GM19324 (cell line): ENCODE results near the gene C1QTNF12.
A peak's percentile ranks its signal among the peaks of the same experiment; 100 is the strongest.

Experiments
- ATAC-seq: cut with Tn5 transposase; IDR thresholded peaks from one replicate; pipeline ENCODE4 v1.9.1; 2021; ENCODE audit warnings: mild to moderate bottlenecking, moderate library complexity; ENCODE audit not compliant: unreplicated experiment, low FRiP score

The C1QTNF12 gene

GRCh38 chr1:1282998-1283397 is 36.5 kb upstream of the C1QTNF12 start:
- ATAC-seq = no peak

DNA sequence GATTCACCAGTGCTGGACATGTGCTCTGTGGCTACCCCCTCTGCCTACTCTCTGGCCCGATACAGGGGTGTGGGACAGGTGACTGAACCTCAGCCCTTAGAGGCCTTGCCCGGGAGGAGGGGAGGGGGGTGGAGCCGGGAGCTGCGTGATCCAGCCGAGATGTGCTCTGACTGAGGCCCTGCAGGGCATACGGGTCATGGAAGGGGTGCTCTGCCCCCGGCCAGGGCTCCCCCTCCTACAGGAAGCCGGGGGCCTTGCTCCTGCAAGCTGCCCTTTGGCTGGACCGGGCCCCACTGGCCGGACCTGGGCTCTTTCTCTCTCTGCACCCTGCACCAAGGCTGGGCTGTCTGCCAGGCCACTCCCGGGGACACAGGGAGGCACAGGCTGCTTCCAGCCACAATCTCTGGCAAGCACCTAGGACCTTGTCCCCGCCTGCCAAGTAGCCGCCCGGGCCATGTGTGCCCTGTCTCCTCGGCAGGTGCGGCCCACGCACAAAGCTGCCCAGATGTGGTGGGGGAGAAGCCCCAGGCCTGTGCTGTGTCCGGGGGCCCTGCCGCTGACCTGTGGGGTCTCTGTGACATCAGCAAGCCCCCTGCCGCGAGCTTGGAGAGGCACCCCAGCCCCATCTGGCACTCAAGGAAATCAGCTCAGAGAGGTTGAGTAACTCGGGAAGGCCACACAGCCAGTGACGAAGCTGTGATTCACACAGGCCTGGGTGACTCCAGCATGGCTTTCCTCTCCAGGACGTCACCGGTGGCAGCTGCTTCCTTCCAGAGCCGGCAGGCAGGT is 35.2 kb upstream of the C1QTNF12 start:
- ATAC-seq = no peak

- no peak for ATAC-seq
Observed at GRCh38 chr1:1280782-1281481, 34.4 kb upstream of the C1QTNF12 start.

DNA sequence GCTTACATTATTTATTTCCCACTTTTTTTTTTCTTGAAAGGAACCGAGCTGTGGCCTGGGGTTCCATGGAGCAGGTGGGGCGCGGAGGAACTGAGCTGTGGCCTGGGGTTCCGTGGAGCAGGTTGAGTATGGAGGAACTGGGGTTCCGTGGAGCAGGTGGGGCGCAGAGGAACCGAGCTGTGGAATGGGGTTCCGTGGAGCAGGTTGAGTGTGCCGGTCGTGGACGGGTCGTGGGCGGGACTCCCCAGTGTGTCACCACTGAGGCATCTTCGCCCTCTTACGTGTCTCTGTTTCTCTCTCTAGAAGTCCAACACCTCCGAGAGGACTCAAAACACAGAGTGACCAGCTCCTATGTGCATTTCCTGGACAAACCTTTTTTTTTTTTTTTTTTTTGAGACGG is 32.5 kb upstream of the C1QTNF12 start:
- ATAC-seq = no peak

- no peak for ATAC-seq
Observed at GRCh38 chr1:1278620-1279019, 32.1 kb upstream of the C1QTNF12 start.

- ATAC-seq = no peak
Observed at GRCh38 chr1:1275836-1276235, 29.3 kb upstream of the C1QTNF12 start.

GRCh38 chr1:1274931-1275431 is 28.5 kb upstream of the C1QTNF12 start:
- no peak for ATAC-seq

- no peak for ATAC-seq
Observed at GRCh38 chr1:1274299-1274930, 27.9 kb upstream of the C1QTNF12 start.

DNA sequence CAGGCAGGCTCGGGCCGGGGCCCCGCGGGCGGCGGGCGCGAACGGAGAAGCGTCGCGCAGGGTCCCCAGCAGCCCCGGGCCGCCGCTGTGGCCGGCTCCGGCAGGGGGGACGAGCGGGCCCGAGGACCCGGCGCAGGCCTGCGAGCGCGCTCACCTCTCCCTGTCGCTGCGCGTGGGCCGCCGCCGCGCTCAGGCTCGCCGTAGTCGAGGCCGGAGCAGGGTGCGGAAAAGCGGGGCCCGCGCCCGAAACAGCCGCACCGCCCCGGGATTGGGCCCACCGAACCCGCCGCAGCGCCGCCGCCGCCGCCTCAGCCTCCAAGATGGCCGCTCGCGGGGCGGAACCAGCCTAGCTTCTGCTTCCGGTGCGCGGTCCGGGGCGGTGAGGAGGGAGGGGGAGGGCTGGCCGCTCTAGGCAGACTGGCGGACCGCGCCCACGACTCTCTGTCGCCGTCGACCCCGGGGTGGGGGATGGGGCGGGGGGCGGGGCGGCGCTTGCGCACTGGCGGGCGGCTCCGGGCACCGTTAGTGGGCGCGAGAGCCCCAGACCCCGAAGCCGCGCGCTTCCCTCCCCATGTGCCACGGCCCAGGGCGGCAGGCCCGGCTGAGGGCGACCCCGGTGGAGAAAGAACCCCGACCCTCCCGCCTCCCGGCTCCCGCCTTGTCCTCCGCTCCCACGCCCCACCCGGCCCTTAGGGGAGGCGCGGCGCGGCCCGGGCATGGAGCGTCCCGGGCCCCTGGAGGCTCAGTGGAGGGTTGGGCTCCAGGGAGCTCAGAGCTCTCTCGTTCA is 27.2 kb upstream of the C1QTNF12 start, which contains the start of gene UBE2J2:
UBE2J2 (minus strand) TSS at position 343 of the 787 bp plus-strand sequence. CDS start 5,862 bp downstream, outside the sequence.
- ATAC-seq = peak; percentile 82

- peak; percentile 2 for ATAC-seq
Observed at GRCh38 chr1:1273209-1273511, 26.6 kb upstream of the C1QTNF12 start.

- peak; percentile 4 for ATAC-seq
Observed at GRCh38 chr1:1272341-1273208, 26.1 kb upstream of the C1QTNF12 start.

GRCh38 chr1:1270813-1271212 is 24.3 kb upstream of the C1QTNF12 start:
- ATAC-seq = no peak

GRCh38 chr1:1268284-1268682 is 21.8 kb upstream of the C1QTNF12 start:
- no peak for ATAC-seq

DNA sequence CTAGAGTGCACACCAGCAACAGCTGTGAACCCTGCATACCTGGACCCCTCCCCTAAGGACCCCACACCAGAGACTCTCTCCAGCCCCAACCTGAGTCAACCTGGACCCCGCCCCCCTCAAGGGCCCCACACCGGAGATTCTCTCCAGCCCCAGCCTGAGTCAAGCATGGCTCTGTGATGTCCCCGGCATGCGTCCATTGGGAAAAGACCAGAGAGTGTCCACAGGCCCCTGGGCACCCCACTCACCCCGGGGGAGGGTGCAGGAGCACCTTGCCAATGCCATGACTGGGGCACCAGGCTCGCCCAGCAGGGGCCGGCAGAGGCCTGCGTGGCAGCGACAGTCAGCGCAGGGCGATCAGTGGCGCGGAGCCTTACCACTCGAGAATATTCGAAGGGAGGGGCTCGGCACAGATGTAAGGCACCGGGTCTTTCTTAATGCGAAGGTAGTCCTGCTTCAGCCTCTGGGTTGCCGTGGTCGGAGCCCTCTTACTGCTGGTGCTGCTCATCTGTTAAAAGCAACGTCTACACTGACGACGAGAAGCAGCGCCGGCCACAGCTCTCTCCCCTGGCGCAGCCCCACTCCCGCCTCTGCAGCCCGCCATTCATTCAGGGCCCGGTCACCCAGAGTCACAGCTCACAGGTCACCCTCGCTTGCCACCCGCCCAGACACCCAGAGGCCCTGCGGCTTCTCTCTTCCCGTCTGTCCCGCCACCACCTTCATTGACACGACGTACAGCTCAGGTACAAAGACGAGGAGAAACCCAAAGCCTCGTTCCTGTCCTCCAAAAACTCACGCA is 21.2 kb upstream of the C1QTNF12 start:
- no peak for ATAC-seq

DNA sequence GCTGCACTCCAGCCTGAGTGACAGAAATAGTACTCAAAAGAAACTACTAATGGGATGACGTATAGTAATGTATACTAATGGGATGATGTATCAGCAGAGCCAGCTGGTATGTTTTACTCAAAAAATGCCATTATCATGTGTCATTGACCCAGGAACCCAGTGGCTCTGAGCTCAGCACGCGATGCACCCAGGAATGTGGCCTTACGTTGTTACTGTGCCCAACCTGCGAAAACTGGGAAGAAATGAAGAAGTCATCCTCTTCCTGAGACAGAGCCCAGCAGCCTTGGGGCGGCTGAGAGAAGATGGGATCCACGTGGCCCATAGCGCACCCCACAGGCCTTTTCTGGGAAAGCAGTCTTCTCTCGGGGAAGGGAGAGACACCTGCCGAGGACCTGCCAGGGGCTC is 18.3 kb upstream of the C1QTNF12 start:
- ATAC-seq = no peak

DNA sequence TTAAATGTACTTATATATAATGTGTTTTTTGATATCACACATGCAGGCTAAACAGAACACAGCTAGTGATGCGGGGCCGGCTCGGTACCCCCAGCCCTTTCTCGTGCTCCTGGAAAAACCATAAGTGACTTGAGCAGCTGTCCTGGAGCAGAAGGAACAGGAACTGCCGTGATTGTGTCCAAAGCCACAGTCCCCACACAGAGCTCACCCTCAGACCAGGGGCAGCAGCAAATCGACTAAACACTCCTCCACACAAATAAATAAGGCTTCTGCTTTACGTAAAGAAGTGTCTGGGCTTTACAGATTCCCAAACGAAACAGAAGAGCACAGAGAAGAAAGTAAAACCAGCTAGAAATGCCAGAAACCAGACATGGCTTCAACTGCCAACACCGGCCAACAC is 17.5 kb upstream of the C1QTNF12 start:
- no peak for ATAC-seq

GRCh38 chr1:1262758-1263157 is 16.2 kb upstream of the C1QTNF12 start:
- ATAC-seq = no peak

DNA sequence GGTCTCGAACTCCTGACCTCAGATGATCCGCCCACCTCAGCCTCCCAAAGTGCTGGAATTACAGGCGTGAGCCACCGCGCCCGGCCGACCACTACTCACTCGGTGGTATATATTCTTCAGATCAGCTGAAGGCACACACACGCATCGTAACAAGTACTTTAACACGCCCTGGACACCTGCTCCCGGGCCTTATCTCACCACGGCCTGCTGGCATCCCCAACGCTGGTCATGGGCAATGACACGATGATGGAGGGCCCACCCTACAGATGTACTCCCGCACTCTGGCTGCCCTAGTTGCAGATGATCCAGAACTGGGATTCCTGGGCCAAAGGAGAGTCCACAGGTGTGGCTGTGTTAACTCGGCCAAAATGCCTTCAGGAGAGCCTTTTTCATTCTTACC is 15.5 kb upstream of the C1QTNF12 start:
- no peak for ATAC-seq
